ENCODE results near the gene DDR2. TPM values are rescaled to one million over a fixed set of nuclear protein-coding genes. Genes with fewer than 3 reads are reported as not detected.

DDR2 gene
- polyA plus RNA-seq, 2 donors: 2.8 to 4.0 TPM

DNA sequence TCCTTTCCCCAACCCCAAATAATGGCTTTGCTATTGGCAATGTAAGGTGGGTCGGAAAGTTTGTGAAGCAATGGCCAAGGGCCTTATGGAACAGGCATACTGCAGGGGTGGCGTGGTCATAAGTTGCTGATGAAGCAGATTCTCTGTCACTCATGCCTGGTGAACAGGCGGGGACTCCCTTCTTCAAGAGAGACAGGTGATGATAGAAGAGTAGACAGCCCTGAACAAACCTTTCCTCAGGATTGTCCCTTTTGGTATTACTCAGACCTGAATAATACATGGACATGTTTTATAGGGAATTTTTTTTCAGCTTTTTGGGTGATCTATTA, 12.7 kb downstream of the DDR2 start:
- Histone ChIP-seq H3K36me3 (ENCODE audit: control insufficient read depth in 2 of 2, insufficient read depth in 2 of 2, low read length in 1 of 2) (no peaks in the 10 kb centered on the region), H3K27me3 (ENCODE audit: control insufficient read depth in 1 of 2, insufficient read depth in 2 of 2, low read length in 2 of 2) (no peaks in the 10 kb centered on the region), H3K4me3 (ENCODE audit: low read depth in 1 of 2, low read length in 2 of 2) (no peak overlapping the region), H3K9me3 (ENCODE audit: control insufficient read depth in 2 of 2, insufficient read depth in 1 of 2, low read depth in 1 of 2, low read length in 1 of 2) (no peaks in the 10 kb centered on the region), H3K27ac (ENCODE audit: low read depth in 2 of 2, low read length in 1 of 2) (no peak overlapping the region), H3K4me1 (ENCODE audit: control insufficient read depth in 2 of 2, insufficient read depth in 2 of 2, low read length in 1 of 2) (no peaks in the 10 kb centered on the region)
- WGBS, 2 donors: 91 to 97% methylated on average over 3 of the region's 3 CpGs

DNA sequence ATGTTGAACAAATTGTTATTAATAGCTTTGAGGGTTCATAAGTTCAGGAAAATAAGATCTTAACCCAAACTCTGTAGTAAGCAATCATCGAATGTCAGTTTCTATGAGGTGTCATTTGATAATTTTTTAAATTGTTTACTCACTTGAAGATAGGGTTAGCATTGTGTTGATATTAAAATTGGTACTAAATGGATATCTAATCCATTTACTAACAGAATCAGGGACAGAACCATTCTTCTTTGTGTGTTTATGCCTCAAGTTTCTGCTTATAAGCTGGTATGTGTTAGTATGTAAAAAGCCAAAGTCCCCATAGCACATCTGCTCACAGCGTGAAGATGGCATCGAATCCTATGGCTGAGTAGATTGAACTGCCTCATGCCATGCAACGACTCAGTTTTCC, 13.4 kb downstream of the DDR2 start:
- Histone ChIP-seq H3K27ac (ENCODE audit: low read depth in 2 of 2, low read length in 1 of 2) (no peak overlapping the region), H3K36me3 (ENCODE audit: control insufficient read depth in 2 of 2, insufficient read depth in 2 of 2, low read length in 1 of 2) (no peaks in the 10 kb centered on the region), H3K27me3 (ENCODE audit: control insufficient read depth in 1 of 2, insufficient read depth in 2 of 2, low read length in 2 of 2) (no peaks in the 10 kb centered on the region), H3K4me1 (ENCODE audit: control insufficient read depth in 2 of 2, insufficient read depth in 2 of 2, low read length in 1 of 2) (no peaks in the 10 kb centered on the region), H3K4me3 (ENCODE audit: low read depth in 1 of 2, low read length in 2 of 2) (no peak overlapping the region), H3K9me3 (ENCODE audit: control insufficient read depth in 2 of 2, insufficient read depth in 1 of 2, low read depth in 1 of 2, low read length in 1 of 2) (no peaks in the 10 kb centered on the region)
- WGBS, 2 donors: 73 to 76% methylated on average over 4 of the region's 4 CpGs

DNA sequence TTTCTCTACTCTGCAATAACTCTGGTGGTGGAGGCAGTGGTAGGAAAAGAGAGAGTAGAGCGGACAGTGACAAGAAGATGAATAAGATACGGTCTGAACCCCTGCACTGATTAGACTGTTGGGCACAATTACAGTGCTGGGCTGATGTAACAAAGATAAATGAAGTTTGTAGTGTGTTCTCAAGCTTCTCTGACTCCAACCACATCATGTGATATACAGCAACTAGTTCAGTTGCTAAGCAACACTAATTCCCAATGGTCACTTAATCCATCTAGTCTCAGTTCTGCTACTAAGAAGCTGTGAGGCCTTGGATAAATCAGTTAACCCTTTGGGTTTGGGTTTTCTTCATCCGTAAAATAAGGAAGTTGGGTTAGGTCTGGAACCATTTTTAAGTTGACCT, 17.3 kb downstream of the DDR2 start:
- WGBS, 2 donors: 71 to 74% methylated on average over 3 of the region's 3 CpGs
- H3K27ac ChIP-seq (ENCODE audit: low read depth in 2 of 2, low read length in 1 of 2): no peak overlapping the region
- H3K27me3 ChIP-seq (ENCODE audit: control insufficient read depth in 1 of 2, insufficient read depth in 2 of 2, low read length in 2 of 2): no peaks in the 10 kb centered on the region

DNA sequence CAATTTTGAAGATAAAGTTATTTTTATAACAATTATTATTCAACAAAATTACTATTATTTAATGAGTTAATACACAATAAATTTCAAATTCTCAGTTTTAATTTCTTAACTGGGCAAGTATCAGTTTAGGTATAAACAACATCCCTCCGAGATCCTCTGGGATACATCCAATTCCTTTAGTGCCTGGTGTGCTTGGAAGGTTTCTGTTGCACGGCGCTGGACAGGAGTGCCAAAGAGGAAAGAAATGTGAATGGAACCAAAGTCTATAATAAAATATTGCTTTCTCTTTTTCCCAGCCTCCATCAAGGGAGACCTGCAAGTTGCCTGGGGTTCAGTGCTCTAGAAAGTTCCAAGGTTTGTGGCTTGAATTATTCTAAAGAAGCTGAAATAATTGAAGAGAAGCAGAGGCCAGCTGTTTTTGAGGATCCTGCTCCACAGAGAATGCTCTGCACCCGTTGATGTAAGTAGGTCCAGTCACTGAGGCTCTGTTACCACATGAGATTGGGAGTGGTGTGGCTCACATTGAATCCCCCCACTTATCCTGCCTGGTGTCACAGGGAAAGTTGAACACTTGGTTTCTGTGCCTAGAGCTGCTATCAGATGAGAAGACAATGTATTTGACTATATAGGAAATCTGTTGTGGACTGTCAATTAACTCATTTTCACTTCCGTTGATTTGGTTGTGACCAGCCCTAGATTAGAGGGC, 22.8 kb downstream of the DDR2 start:
- no peaks in the 10 kb centered on the region for H3K27me3 ChIP-seq (ENCODE audit: control insufficient read depth in 1 of 2, insufficient read depth in 2 of 2, low read length in 2 of 2)
- H3K4me3 ChIP-seq (ENCODE audit: low read depth in 1 of 2, low read length in 2 of 2): no peak overlapping the region
- H3K36me3 ChIP-seq (ENCODE audit: control insufficient read depth in 2 of 2, insufficient read depth in 2 of 2, low read length in 1 of 2): no peaks in the 10 kb centered on the region
- 71 to 79% methylated on average over 5 of the region's 5 CpGs for WGBS, 2 donors
- H3K9me3 ChIP-seq (ENCODE audit: control insufficient read depth in 2 of 2, insufficient read depth in 1 of 2, low read depth in 1 of 2, low read length in 1 of 2): no peaks in the 10 kb centered on the region
- no peak overlapping the region for H3K27ac ChIP-seq (ENCODE audit: low read depth in 2 of 2, low read length in 1 of 2)
- H3K4me1 ChIP-seq (ENCODE audit: control insufficient read depth in 2 of 2, insufficient read depth in 2 of 2, low read length in 1 of 2): no peaks in the 10 kb centered on the region

More for the DNA sequence above, 17.3 kb downstream of the DDR2 start:
- Histone ChIP-seq H3K4me1 (ENCODE audit: control insufficient read depth in 2 of 2, insufficient read depth in 2 of 2, low read length in 1 of 2) (no peaks in the 10 kb centered on the region), H3K4me3 (ENCODE audit: low read depth in 1 of 2, low read length in 2 of 2) (no peak overlapping the region), H3K36me3 (ENCODE audit: control insufficient read depth in 2 of 2, insufficient read depth in 2 of 2, low read length in 1 of 2) (no peaks in the 10 kb centered on the region), H3K9me3 (ENCODE audit: control insufficient read depth in 2 of 2, insufficient read depth in 1 of 2, low read depth in 1 of 2, low read length in 1 of 2) (no peaks in the 10 kb centered on the region)

DNA sequence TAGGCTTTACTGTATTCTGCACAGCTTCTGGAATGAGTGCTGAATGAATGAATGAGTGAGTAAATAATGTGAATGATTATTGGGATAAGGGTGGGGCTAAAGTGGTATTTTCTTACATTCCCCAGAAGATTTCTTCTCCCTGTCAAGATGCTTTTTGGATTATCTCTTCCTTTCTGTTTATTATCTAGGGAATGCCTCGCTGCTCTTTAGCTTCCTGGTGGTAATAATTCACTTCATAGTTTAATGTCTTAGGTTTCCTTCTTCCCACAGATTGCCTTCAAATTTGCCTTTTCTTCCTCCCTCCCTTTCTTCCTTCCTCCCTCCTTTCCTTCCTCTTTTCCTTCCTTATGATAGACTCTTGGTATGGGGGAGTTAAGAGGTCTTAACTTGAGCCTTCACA, 24.0 kb downstream of the DDR2 start:
- Histone ChIP-seq H3K4me3 (ENCODE audit: low read depth in 1 of 2, low read length in 2 of 2) (no peak overlapping the region), H3K4me1 (ENCODE audit: control insufficient read depth in 2 of 2, insufficient read depth in 2 of 2, low read length in 1 of 2) (no peaks in the 10 kb centered on the region), H3K27ac (ENCODE audit: low read depth in 2 of 2, low read length in 1 of 2) (no peak overlapping the region), H3K27me3 (ENCODE audit: control insufficient read depth in 1 of 2, insufficient read depth in 2 of 2, low read length in 2 of 2) (no peaks in the 10 kb centered on the region), H3K36me3 (ENCODE audit: control insufficient read depth in 2 of 2, insufficient read depth in 2 of 2, low read length in 1 of 2) (no peaks in the 10 kb centered on the region), H3K9me3 (ENCODE audit: control insufficient read depth in 2 of 2, insufficient read depth in 1 of 2, low read depth in 1 of 2, low read length in 1 of 2) (no peaks in the 10 kb centered on the region)
- WGBS, 2 donors: 68 to 70% methylated on average over 1 of the region's 1 CpG

- Histone ChIP-seq H3K27me3 (ENCODE audit: control insufficient read depth in 1 of 2, insufficient read depth in 2 of 2, low read length in 2 of 2) (no peaks in the 10 kb centered on the region), H3K4me3 (ENCODE audit: low read depth in 1 of 2, low read length in 2 of 2) (no peak overlapping the region), H3K9me3 (ENCODE audit: control insufficient read depth in 2 of 2, insufficient read depth in 1 of 2, low read depth in 1 of 2, low read length in 1 of 2) (no peaks in the 10 kb centered on the region), H3K27ac (ENCODE audit: low read depth in 2 of 2, low read length in 1 of 2) (no peak overlapping the region), H3K4me1 (ENCODE audit: control insufficient read depth in 2 of 2, insufficient read depth in 2 of 2, low read length in 1 of 2) (no peaks in the 10 kb centered on the region), H3K36me3 (ENCODE audit: control insufficient read depth in 2 of 2, insufficient read depth in 2 of 2, low read length in 1 of 2) (no peaks in the 10 kb centered on the region)
- 71 to 72% methylated on average over 2 of the region's 2 CpGs for WGBS, 2 donors
Observed at GRCh38 chr1:162660574-162660973, 28.3 kb downstream of the DDR2 start.

DNA sequence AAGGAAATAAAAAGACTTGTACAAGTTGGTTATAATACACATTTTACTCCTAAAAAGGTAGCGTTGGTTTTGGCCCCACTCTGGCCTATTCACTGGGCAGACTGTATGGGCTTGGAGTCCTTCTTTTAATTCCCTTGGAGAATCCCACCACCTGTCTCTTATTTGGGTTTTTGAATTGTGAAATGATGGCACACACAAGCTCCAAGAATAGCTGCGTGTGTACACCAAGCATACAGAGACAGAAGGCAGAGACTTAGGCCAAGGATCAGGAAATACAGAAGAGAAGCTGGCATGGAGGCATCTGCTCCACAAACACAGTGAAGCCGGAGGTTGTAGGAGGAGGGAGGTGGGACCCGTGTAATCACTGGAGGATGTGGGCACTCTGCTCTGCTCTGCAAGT, 29.1 kb downstream of the DDR2 start:
- no peak overlapping the region for H3K27ac ChIP-seq (ENCODE audit: low read depth in 2 of 2, low read length in 1 of 2)
- 86 to 89% methylated on average over 4 of the region's 4 CpGs for WGBS, 2 donors
- H3K4me1 ChIP-seq (ENCODE audit: control insufficient read depth in 2 of 2, insufficient read depth in 2 of 2, low read length in 1 of 2): no peaks in the 10 kb centered on the region
- H3K36me3 ChIP-seq (ENCODE audit: control insufficient read depth in 2 of 2, insufficient read depth in 2 of 2, low read length in 1 of 2): no peaks in the 10 kb centered on the region
- H3K27me3 ChIP-seq (ENCODE audit: control insufficient read depth in 1 of 2, insufficient read depth in 2 of 2, low read length in 2 of 2): no peaks in the 10 kb centered on the region
- H3K4me3 ChIP-seq (ENCODE audit: low read depth in 1 of 2, low read length in 2 of 2): no peak overlapping the region
- no peaks in the 10 kb centered on the region for H3K9me3 ChIP-seq (ENCODE audit: control insufficient read depth in 2 of 2, insufficient read depth in 1 of 2, low read depth in 1 of 2, low read length in 1 of 2)

- Histone ChIP-seq H3K27me3 (ENCODE audit: control insufficient read depth in 1 of 2, insufficient read depth in 2 of 2, low read length in 2 of 2) (no peaks in the 10 kb centered on the region), H3K9me3 (ENCODE audit: control insufficient read depth in 2 of 2, insufficient read depth in 1 of 2, low read depth in 1 of 2, low read length in 1 of 2) (no peaks in the 10 kb centered on the region), H3K4me3 (ENCODE audit: low read depth in 1 of 2, low read length in 2 of 2) (no peak overlapping the region), H3K27ac (ENCODE audit: low read depth in 2 of 2, low read length in 1 of 2) (no peak overlapping the region), H3K4me1 (ENCODE audit: control insufficient read depth in 2 of 2, insufficient read depth in 2 of 2, low read length in 1 of 2) (no peaks in the 10 kb centered on the region), H3K36me3 (ENCODE audit: control insufficient read depth in 2 of 2, insufficient read depth in 2 of 2, low read length in 1 of 2) (no peaks in the 10 kb centered on the region)
Observed at GRCh38 chr1:162662013-162662412, 29.7 kb downstream of the DDR2 start.

- no peak overlapping the region for H3K27ac ChIP-seq (ENCODE audit: low read depth in 2 of 2, low read length in 1 of 2)
- no peaks in the 10 kb centered on the region for H3K36me3 ChIP-seq (ENCODE audit: control insufficient read depth in 2 of 2, insufficient read depth in 2 of 2, low read length in 1 of 2)
- H3K27me3 ChIP-seq (ENCODE audit: control insufficient read depth in 1 of 2, insufficient read depth in 2 of 2, low read length in 2 of 2): no peaks in the 10 kb centered on the region
- no peaks in the 10 kb centered on the region for H3K9me3 ChIP-seq (ENCODE audit: control insufficient read depth in 2 of 2, insufficient read depth in 1 of 2, low read depth in 1 of 2, low read length in 1 of 2)
- no peak overlapping the region for H3K4me3 ChIP-seq (ENCODE audit: low read depth in 1 of 2, low read length in 2 of 2)
- H3K4me1 ChIP-seq (ENCODE audit: control insufficient read depth in 2 of 2, insufficient read depth in 2 of 2, low read length in 1 of 2): no peaks in the 10 kb centered on the region
Observed at GRCh38 chr1:162663086-162663485, 30.8 kb downstream of the DDR2 start.

DNA sequence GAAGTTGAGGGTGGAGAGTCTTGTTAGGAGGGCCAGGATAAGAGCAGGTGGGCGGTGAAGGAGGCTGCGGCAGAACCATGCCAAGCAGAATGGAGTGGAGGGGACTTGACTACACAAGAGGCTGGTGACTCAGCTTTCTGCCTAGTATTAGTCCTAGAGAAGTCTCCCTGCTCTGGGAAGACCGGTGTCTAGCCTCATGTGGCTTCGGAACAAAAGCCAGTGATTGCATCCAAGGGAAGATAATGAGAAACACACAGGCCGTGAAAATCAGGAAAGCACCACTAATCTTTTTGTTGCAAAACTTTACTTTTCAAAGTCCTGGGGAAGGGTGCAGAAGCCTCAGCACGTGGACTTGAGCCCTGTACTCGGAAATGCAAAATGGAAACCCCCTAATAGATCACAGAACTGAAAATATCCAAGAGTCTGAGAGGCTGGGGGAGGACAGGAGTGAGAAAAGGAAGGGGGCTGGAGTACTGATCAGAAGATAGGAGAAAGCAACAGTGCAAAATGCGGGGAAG, 31.4 kb downstream of the DDR2 start:
- Histone ChIP-seq H3K27ac (ENCODE audit: low read depth in 2 of 2, low read length in 1 of 2) (no peak overlapping the region), H3K4me1 (ENCODE audit: control insufficient read depth in 2 of 2, insufficient read depth in 2 of 2, low read length in 1 of 2) (no peaks in the 10 kb centered on the region), H3K9me3 (ENCODE audit: control insufficient read depth in 2 of 2, insufficient read depth in 1 of 2, low read depth in 1 of 2, low read length in 1 of 2) (no peaks in the 10 kb centered on the region), H3K27me3 (ENCODE audit: control insufficient read depth in 1 of 2, insufficient read depth in 2 of 2, low read length in 2 of 2) (no peaks in the 10 kb centered on the region), H3K36me3 (ENCODE audit: control insufficient read depth in 2 of 2, insufficient read depth in 2 of 2, low read length in 1 of 2) (no peaks in the 10 kb centered on the region), H3K4me3 (ENCODE audit: low read depth in 1 of 2, low read length in 2 of 2) (no peak overlapping the region)
- WGBS, 2 donors: 53 to 60% methylated on average over 8 of the region's 8 CpGs
